Mesenchymal stem cell (in vitro differentiated cells and primary cell): ENCODE data around the gene SPATA25.

Experiments
- DNase-seq: peaks from one replicate; pipeline ENCODE4 v3.0.0-alpha.2; 2013
- H2AFZ ChIP-seq: one replicate; pipeline ENCODE4 v1.6.1; 2013; ENCODE audit warnings: low read depth, mild to moderate bottlenecking, control low read depth, inconsistent platforms, low read length, moderate library complexity
- H2AK5ac ChIP-seq: 2 replicates; pipeline ENCODE4 v1.6.1; 2013; ENCODE audit warnings: low read length, moderate library complexity, mild to moderate bottlenecking, inconsistent platforms; ENCODE audit not compliant: severe bottlenecking
- H2BK120ac ChIP-seq: one replicate; pipeline ENCODE4 v1.6.1; 2013; ENCODE audit warnings: low read depth, mild to moderate bottlenecking, inconsistent platforms, low read length, moderate library complexity
- H2BK12ac ChIP-seq, 2 experiments: one replicate each; pipeline ENCODE4 v1.6.1; 2013; ENCODE audit warnings: inconsistent platforms in 2 of 2, low read length in 2 of 2, mild to moderate bottlenecking in 2 of 2, moderate library complexity in 2 of 2, control low read depth in 1 of 2
- H2BK15ac ChIP-seq: one replicate; pipeline ENCODE4 v1.6.1; 2013; ENCODE audit warnings: mild to moderate bottlenecking, low read depth, inconsistent platforms; ENCODE audit not compliant: poor library complexity, severe bottlenecking
- H2BK5ac ChIP-seq: 2 replicates; pipeline ENCODE4 v1.6.1; 2013; ENCODE audit warnings: low read depth, mild to moderate bottlenecking, low read length, control low read depth, inconsistent platforms; ENCODE audit not compliant: poor library complexity, severe bottlenecking
- H3K14ac ChIP-seq, 2 experiments: one replicate each; pipeline ENCODE4 v1.6.1; 2013; ENCODE audit warnings: inconsistent platforms in 2 of 2, low read length in 2 of 2, control low read depth in 1 of 2, mild to moderate bottlenecking in 1 of 2, moderate library complexity in 1 of 2
- H3K18ac ChIP-seq, 2 experiments: one replicate each; pipeline ENCODE4 v1.6.1; 2013; ENCODE audit warnings: inconsistent platforms in 2 of 2, low read length in 2 of 2, control low read depth in 1 of 2, low read depth in 1 of 2, mild to moderate bottlenecking in 1 of 2
- H3K23ac ChIP-seq, 2 experiments: one replicate each; pipeline ENCODE4 v1.6.1; 2013; ENCODE audit warnings: inconsistent platforms in 2 of 2, low read length in 2 of 2, mild to moderate bottlenecking in 2 of 2, moderate library complexity in 2 of 2, control low read depth in 1 of 2
- H3K27ac ChIP-seq: 2 replicates; pipeline ENCODE4 v1.5.1; 2013; ENCODE audit warnings: mild to moderate bottlenecking, moderate library complexity, low read length, control low read depth, inconsistent platforms; ENCODE audit not compliant: poor library complexity, severe bottlenecking
- H3K27me3 ChIP-seq, 2 experiments: 2 replicates each; pipeline versions ENCODE4 v1.6.1 to v1.7.0; 2013; ENCODE audit warnings: low read length in 2 of 2, mild to moderate bottlenecking in 2 of 2, moderate library complexity in 2 of 2, control low read depth in 1 of 2, inconsistent platforms in 1 of 2; ENCODE audit not compliant: control insufficient read depth in 1 of 2, insufficient read depth in 1 of 2
- H3K36me3 ChIP-seq, 2 experiments: 2 replicates each; pipeline versions ENCODE4 v1.6.1 to v1.7.0; 2013; ENCODE audit warnings: low read length in 2 of 2, control low read depth in 1 of 2, inconsistent platforms in 1 of 2, low read depth in 1 of 2, mild to moderate bottlenecking in 1 of 2; ENCODE audit not compliant: insufficient read depth in 2 of 2, control insufficient read depth in 1 of 2
- H3K4ac ChIP-seq, 2 experiments: one replicate each; pipeline ENCODE4 v1.6.1; 2013; ENCODE audit warnings: inconsistent platforms in 2 of 2, low read length in 2 of 2, mild to moderate bottlenecking in 2 of 2, moderate library complexity in 2 of 2, control low read depth in 1 of 2, low read depth in 1 of 2
- H3K4me1 ChIP-seq: 2 replicates; pipeline ENCODE4 v1.6.1; 2013; ENCODE audit warnings: low read depth, low read length, control low read depth; ENCODE audit not compliant: control insufficient read depth, insufficient read depth
- H3K4me2 ChIP-seq: 2 replicates; pipeline ENCODE4 v1.6.1; 2013; ENCODE audit warnings: low read length, mild to moderate bottlenecking, inconsistent platforms; ENCODE audit not compliant: poor library complexity, severe bottlenecking
- H3K4me3 ChIP-seq, 2 experiments: 2 replicates each; pipeline versions ENCODE4 v1.5.1 to v1.7.0; 2013; ENCODE audit warnings: low read length in 2 of 2, mild to moderate bottlenecking in 2 of 2, control low read depth in 1 of 2, low read depth in 1 of 2; ENCODE audit not compliant: insufficient read depth in 1 of 2
- H3K79me1 ChIP-seq: replicated peaks from 2 replicates; pipeline ENCODE4 v1.6.1; 2013; ENCODE audit warnings: mild to moderate bottlenecking, control low read depth, low read length, inconsistent platforms; ENCODE audit not compliant: poor library complexity, severe bottlenecking
- H3K9ac ChIP-seq: 2 replicates; pipeline ENCODE4 v1.7.0; 2013; ENCODE audit warnings: mild to moderate bottlenecking, low read length, moderate library complexity
- H3K9me3 ChIP-seq: 2 replicates; pipeline ENCODE4 v1.7.0; 2013; ENCODE audit warnings: mild to moderate bottlenecking, low read length; ENCODE audit not compliant: control insufficient read depth
- H4K8ac ChIP-seq: one replicate; pipeline ENCODE4 v1.6.1; 2013; ENCODE audit warnings: inconsistent platforms, mild to moderate bottlenecking, low read length, moderate library complexity
- H4K91ac ChIP-seq: one replicate; pipeline ENCODE4 v1.6.1; 2013; ENCODE audit warnings: mild to moderate bottlenecking, low read length, inconsistent platforms
- WGBS: methylation state at CpG from one replicate; pipeline ENCODE4 v1.1.7; 2013; ENCODE audit warnings: mixed read lengths; 5-methylcytosine and 5-hydroxymethylcytosine counted together

Gene SPATA25

GRCh38 chr20:45896641-45897161, 9.3 kb upstream of the SPATA25 start:
- Histone ChIP-seq H2BK120ac (no peak overlapping the region), H3K27me3 (no peaks in the 10 kb centered on the region), H3K9me3 (no peaks in the 10 kb centered on the region), H3K4me2 (no peak overlapping the region), H3K4me1 (peaks cover 15% of the 10 kb centered on the region), H2BK5ac (no peak overlapping the region), H2AK5ac (no peak overlapping the region), H3K4ac (no peak overlapping the region), H4K8ac (peak overlapping the region; percentile 24), H2BK12ac (no peak overlapping the region), H4K91ac (no peak overlapping the region), H3K23ac (no peak overlapping the region), H3K79me1 (peaks cover 16% of the 10 kb centered on the region), H3K14ac (no peak overlapping the region), H3K27ac (no peak overlapping the region), H3K36me3 (peaks cover 68 to 84% of the 10 kb centered on the region in 2 experiments), H3K9ac (no peak overlapping the region), H3K4me3 (no peak overlapping the region), H2BK15ac (no peak overlapping the region), H2AFZ (no peak overlapping the region), H3K18ac (no peak overlapping the region)
- no peak for DNase-seq
- WGBS, result 97% methylated on average over 12 of the region's 14 CpGs

DNA sequence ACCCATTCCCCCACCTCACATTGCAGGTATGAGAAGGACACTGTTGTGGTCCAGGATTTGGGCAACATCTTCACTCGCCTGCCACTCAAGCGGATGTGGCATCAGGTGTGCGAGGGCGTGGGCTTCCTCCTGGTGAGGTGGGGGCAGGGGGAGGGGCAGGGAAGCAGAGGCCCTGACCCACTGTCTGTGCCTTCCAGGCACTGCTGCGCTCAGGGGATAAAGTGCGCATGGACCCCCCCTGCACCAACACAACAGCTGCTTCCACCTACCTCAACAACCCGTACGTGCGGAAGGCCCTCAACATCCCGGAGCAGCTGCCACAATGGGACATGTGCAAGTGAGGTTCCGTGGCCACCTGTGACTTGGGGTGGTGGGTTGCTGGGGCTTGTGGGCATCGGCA, 7.4 kb upstream of the SPATA25 start:
- Histone ChIP-seq H2AFZ (no peak overlapping the region), H3K9ac (no peak overlapping the region), H3K79me1 (peaks cover 21% of the 10 kb centered on the region), H2BK15ac (no peak overlapping the region), H3K27ac (no peak overlapping the region), H2BK12ac (no peak overlapping the region), H4K8ac (no peak overlapping the region), H2AK5ac (no peak overlapping the region), H3K4ac (no peak overlapping the region), H3K9me3 (no peaks in the 10 kb centered on the region), H2BK120ac (no peak overlapping the region), H3K4me1 (peaks cover 25% of the 10 kb centered on the region), H2BK5ac (no peak overlapping the region), H3K18ac (no peak overlapping the region), H3K27me3 (no peaks in the 10 kb centered on the region), H4K91ac (peak overlapping the region; percentile 12), H3K23ac (no peak overlapping the region), H3K14ac (no peak overlapping the region), H3K4me2 (no peak overlapping the region), H3K4me3 (no peak overlapping the region), H3K36me3 (peaks cover 64 to 72% of the 10 kb centered on the region in 2 experiments)
- DNase-seq, result no peak
- 83% methylated on average over 4 of the region's 12 CpGs for WGBS

DNA sequence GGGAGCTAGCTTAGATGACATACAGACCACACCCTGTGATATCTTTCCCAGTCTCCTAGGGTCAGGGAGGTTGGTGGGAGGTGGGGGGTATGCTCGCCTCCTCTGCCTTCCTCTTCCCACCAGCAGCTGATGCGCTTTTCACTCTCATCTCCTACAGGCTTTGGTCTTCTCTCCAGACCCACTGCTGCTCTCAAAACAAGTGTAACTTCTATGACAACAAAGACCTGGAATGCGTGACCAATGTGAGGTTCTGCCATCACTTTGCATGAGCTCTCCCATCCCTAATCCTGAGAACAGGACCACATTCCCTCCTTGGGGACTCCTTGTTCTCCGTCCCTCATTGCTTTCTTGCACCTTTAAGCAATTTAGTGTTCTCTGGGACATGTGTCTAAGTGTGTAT, 6.4 kb upstream of the SPATA25 start:
- H2AFZ ChIP-seq, result no peak overlapping the region
- H2BK5ac ChIP-seq, result no peak overlapping the region
- H2BK15ac ChIP-seq, result no peak overlapping the region
- peak overlapping the region; percentile 26 for H2AK5ac ChIP-seq
- H3K4me2 ChIP-seq, result no peak overlapping the region
- H3K4ac ChIP-seq, result no peak overlapping the region
- H3K27me3 ChIP-seq, result no peaks in the 10 kb centered on the region
- H3K79me1 ChIP-seq, result peaks cover 22% of the 10 kb centered on the region
- H3K23ac ChIP-seq, result no peak overlapping the region
- H3K9me3 ChIP-seq, result no peaks in the 10 kb centered on the region
- H2BK12ac ChIP-seq, result no peak overlapping the region
- WGBS, result 93% methylated on average over 4 of the region's 4 CpGs
- H2BK120ac ChIP-seq, result no peak overlapping the region
- H4K8ac ChIP-seq, result no peak overlapping the region
- peaks cover 27% of the 10 kb centered on the region for H3K4me1 ChIP-seq
- no peak overlapping the region for H4K91ac ChIP-seq
- no peak overlapping the region for H3K18ac ChIP-seq
- no peak overlapping the region for H3K27ac ChIP-seq
- H3K4me3 ChIP-seq, result no peak overlapping the region
- H3K36me3 ChIP-seq, result peaks cover 57 to 67% of the 10 kb centered on the region in 2 experiments
- no peak overlapping the region for H3K14ac ChIP-seq
- no peak for DNase-seq
- H3K9ac ChIP-seq, result no peak overlapping the region

DNA sequence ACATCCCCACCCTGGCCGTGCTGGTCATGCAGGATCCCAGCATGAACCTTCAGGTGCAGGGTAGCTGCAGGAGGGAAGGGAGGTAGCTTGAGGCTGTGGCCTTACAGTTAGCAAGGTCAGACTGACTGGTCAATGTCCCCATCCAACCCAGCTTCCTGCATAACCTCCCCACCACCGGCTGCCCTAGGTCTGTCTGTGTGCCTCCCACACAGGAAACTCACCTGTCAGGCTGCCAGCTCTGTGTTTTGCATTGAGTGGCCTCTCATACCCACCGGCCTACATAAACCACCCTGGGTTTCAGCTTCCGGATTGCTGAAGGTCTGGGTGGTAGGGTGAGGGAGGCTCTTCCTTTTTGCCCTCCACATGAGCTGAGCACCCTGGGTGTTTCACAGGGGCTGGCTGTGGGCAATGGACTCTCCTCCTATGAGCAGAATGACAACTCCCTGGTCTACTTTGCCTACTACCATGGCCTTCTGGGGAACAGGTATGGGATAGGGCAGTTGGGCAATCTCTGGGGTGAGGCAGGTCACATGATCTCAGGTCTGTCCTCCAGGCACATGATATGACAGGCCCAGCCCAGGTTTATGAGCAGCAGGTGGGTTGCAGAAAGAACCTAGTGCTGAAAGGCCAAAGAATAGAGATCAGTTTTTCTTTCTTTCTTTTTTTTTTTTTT, 5.5 kb upstream of the SPATA25 start:
- no peak overlapping the region for H4K91ac ChIP-seq
- H3K36me3 ChIP-seq, result peaks cover 53 to 64% of the 10 kb centered on the region in 2 experiments
- no peak overlapping the region for H2BK120ac ChIP-seq
- no peak overlapping the region for H3K14ac ChIP-seq
- H3K4me1 ChIP-seq, result peaks cover 30% of the 10 kb centered on the region
- H2BK15ac ChIP-seq, result no peak overlapping the region
- no peak overlapping the region for H3K18ac ChIP-seq
- H3K9ac ChIP-seq, result peak overlapping the region; percentile 91
- peak overlapping the region in 1 of 2 experiments; percentile 88 for H3K4me3 ChIP-seq
- no peak overlapping the region for H3K23ac ChIP-seq
- peaks cover 26% of the 10 kb centered on the region for H3K79me1 ChIP-seq
- no peak overlapping the region for H2BK5ac ChIP-seq
- H3K9me3 ChIP-seq, result no peaks in the 10 kb centered on the region
- H2AFZ ChIP-seq, result no peak overlapping the region
- DNase-seq, result no peak
- H3K27me3 ChIP-seq, result no peaks in the 10 kb centered on the region
- H2AK5ac ChIP-seq, result peak overlapping the region; percentile 22
- 98% methylated on average over 4 of the region's 4 CpGs for WGBS
- no peak overlapping the region for H3K27ac ChIP-seq
- no peak overlapping the region for H3K4ac ChIP-seq
- H4K8ac ChIP-seq, result no peak overlapping the region
- H3K4me2 ChIP-seq, result no peak overlapping the region
- peak overlapping the region in 1 of 2 experiments; percentile 39 for H2BK12ac ChIP-seq
